GM19043 (cell line): Measurements from ENCODE around the gene OSCP1.

Source experiments
- ATAC-seq: cut with Tn5 transposase; IDR thresholded peaks from one replicate; pipeline ENCODE4 v1.9.1; 2021; ENCODE audit warnings: low read depth; ENCODE audit not compliant: unreplicated experiment

The OSCP1 gene

DNA sequence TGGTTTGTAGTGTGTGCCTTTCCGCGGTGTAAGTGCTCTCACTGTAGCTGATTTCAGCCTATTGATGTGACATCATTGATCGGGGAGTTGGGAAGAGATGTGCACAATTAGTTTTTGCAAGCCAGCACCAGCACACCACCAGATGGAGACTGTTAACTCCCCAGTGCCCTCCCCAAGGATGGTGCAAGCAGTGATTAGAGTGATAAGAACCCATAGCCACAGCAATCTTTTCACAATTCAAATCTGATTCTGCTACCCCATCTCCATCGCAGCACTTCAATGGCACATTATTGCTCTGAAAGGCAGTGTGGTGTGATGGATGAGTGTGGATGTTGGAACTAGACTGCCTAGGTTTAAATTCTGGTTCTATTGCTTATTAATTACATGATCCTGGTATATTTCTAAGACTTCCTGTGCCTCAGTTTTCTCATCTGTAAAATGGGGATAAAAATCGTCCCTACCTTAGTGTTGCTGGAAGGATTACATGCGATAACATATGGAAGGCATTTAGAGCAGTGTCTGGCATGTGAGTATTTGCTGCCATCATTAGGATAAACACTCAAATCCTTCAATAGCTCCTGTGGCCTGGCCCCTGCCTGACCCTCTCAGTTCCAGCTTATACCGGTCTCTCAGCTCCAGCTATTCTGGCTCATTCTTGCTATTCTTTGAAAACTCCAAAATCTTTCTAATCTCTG, 25.8 kb upstream of the OSCP1 start:
- no peak for ATAC-seq

DNA sequence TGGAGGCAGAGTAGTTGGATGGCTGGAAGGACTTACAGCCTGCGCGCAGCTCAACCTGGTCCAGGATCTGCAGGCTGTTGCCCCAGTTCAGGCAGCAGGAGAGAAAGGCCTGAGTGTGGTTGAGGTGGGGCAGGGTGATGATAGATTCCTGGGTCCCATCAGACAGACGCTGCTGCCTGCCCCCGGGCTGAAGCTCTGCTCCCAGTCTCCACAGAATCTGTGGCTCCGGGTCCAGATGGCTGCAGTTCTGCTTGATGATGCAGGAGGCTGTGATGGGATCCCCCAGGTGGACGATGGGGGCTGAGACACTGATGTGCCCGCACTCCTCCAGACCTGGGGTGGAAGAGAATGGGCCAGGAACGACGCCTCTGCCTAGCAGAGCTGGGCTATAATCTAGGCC, 25.1 kb upstream of the OSCP1 start:
- ATAC-seq, result no peak

DNA sequence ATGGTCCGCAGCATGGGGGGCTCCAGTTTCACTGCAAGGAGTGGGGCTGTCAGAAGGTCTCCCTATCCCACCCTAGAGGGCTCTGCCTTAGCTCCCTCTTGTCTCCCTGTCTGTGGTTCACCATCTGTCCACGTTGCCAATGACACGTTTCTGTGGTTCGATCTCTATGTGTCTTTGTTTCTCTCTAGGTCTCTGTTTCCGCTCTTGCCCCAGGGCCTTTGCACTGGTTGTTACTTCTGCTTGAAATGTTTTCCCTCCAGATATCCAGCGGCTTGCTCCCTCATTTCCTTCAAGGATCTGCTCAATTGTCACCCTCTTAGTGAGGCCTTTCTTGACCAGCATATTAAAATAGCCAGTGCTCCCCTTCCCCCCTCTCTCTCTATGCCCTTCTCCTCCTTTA, 22.4 kb upstream of the OSCP1 start:
- ATAC-seq, result no peak

DNA sequence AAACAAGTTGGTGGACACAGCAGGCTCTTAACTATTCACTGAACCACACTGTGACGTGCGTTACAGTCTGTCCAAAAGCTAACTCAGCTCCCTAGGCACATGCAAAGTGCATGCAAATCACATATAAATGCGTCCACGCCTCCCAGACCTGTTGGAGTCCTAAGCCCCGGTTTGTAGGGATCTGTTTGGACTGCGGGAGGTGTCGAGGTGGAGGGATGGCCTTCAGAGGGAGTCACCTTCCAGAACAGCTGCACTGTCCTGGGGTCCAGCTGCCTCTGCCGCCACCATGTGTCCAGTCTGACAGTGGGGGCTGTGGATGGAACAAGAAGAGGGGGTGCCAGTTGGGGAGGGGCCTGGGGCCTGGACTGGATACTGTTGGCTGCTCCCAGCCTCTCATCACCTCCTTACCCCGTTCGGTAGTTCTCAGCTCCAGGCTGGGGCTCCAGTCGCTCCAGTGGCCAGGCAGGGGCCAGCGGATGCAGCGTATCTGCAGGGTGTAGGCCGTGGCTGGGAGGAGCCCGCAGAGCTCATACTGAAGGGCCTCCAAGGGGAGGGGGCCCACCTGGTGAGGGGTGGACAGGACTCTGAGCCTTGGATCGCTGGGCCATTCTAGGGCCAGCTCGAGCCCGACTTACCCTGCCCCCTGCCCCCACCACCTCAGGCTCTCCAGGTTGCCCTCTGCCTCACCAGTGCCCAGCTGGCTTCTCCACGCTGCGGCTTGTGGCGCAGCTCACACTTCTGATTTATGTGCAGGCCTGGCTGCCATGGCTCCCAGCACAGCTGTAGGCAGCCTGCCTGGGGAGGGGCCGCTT, 21.8 kb upstream of the OSCP1 start:
- ATAC-seq, result no peak

DNA sequence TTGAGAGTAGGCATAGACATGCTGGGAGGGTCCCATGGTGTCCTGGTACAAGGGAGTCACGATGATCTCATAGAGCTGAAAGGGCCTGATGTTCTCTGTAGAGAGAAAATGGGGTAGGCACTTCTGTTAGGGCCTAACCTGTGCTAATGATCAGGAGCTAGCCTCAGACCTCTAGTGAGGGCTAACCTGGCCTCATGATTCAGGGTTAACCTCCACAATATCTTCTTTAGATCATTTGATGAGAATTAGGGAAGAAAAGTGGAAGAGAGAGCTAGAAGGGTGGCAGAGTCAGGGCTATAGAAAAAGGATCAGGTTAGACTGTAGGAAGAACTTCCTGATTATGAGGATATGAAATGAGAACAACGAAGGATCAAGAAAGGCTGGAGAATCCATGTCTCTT, 18.9 kb upstream of the OSCP1 start:
- ATAC-seq, result no peak

DNA sequence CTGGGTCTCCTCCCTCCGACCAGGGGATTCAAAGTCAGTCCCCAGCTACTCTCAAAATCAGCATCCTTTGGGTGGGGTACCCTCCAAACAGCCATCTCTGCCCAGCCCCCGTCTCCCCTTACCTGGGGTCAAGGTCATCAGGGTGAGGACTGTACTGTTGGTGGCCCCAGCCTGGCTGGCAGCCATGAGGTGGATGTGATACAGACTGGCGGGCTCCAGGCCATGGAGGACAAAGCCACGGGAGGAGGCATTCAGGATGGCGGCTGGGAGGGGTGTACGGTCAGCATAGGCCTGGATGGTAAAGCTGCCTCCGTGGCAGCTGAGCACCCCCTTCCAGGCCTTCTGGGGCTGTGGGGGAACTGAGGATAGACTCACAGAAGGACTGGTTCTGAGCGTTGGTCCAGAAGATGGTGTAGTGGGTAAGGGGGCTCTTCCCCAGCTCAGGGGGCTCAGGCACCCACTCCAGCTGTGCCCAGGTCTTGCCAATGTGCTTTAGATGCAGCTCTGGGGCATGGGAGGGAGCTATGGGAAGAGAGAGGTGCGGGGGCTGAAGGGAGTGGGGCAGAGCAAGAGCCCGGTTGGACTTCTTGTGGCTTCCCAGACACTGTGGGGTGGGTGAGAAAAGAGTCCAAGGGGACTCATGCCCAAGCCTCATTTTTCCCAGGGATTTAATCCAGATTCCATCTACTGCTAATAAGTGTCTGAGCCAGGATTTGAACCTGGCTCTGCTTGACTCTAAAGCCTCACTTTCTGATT, 17.6 kb upstream of the OSCP1 start:
- ATAC-seq, result no peak

DNA sequence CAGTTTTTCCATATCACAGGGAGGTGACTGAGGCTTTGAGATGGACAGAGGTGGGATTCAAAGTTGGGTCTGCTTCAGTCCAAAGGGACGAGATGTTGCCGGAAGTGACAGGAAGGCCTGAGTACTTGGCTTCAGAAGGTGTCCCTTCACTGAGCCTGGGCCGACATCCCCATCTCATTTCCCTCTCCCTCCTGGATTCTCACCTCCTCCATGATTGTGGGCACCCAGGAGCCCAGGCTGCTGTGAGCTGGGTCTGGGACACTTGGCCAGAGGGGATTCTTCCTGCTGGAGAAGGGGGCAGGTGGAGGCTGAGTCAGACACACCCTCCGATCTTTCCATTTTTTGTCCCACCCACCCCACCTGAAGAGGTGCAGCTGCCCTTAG, 16.8 kb upstream of the OSCP1 start:
- ATAC-seq, result no peak

DNA sequence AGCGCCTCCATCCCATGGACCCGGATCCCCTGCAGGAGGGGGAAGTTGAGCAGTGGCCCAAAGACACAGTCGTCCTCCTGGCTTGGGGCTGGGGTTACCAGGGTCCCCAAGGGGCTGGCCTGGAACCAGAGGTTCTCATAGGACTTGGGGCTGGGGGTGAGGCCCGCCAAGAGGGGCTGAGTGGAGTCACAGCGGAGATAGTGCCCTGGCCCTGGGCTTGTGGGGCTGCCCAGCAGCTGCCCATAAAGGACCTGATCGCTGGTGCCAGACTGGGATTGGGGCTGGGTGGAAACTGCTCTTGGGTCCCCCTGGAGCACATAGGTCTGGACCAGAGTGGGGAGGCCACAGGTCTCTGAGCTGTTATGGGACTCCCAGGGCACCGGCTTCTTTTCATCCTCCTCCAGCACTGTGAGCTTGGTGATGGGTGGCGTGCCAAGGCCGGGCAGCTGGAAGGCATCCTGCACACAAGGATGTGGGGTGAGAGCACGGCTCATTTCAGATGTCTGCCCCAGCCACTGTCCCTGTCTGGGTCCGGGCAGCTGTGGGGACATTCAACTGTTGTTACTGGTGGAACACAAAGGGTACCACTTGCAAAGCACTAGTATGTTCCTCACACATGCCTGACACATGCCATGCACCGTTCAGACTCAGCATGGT, 16.2 kb upstream of the OSCP1 start:
- ATAC-seq, result no peak

DNA sequence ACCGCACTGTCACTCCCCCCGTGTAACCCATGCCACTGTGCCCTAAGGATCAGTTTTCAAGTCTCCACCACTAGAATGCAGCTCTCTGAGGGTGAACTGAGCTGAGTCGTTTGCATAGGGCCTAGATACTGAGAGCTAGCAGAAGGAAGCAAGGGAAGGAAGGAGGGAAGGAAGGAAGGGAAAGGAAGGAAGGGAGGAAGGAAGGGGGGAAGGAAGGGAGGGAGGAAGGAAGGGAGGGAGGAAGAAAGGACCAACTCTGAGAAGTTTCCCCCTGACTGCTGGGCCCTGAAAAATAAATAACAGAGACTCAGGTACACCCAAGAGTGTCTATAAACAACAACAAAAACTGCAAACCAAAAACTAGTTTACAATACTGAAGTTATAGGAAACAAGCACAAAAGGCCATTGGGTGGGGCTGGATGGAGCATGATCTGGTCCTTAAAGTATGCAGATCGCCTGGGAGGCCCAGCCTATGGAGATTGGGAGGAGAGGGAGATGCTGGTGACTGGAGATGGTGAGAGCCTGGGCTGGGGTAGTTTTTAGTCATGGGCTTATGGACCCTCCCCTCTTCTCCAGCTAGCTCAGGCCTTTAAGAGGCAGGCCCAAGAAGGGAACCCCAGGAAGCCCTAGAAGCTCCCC, 15.6 kb upstream of the OSCP1 start:
- ATAC-seq, result no peak

DNA sequence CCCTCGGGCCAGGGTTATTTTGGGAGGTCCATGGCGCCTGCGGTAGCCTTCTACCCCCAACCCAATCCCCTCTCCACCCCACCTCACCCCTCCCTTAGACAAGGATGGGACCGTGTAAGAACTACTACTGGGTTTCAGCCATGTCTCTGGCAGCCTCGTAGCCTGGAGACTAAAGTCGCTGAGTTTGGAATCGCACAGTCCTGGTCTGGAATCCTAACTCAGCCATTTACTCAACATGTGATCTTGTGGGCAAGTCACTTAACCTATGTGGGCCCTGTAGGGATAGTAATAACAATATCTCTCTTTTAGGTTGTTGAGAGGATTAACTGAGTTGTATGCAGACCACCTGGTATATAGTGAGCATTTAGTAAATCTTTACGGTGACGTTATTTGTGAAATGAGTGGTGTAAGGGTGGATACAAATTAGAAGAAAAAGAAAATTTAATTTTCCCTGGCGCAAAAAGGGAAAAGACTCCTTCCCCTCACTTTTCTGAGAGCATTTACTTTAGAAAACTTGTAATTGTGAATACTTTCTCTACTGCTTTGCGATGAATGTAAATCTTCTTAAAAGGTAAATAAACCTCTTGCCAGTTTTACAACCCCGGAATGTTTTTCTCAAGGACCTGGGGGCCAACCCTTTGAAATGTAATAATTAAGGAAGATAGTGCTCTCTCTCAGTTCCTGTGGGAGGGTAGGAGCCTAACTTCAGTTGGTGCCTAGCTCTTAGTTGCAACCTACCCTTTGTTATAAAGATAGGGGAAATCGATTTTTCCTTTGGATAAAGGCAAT, 14.5 kb upstream of the OSCP1 start:
- peak; percentile 33 for ATAC-seq

DNA sequence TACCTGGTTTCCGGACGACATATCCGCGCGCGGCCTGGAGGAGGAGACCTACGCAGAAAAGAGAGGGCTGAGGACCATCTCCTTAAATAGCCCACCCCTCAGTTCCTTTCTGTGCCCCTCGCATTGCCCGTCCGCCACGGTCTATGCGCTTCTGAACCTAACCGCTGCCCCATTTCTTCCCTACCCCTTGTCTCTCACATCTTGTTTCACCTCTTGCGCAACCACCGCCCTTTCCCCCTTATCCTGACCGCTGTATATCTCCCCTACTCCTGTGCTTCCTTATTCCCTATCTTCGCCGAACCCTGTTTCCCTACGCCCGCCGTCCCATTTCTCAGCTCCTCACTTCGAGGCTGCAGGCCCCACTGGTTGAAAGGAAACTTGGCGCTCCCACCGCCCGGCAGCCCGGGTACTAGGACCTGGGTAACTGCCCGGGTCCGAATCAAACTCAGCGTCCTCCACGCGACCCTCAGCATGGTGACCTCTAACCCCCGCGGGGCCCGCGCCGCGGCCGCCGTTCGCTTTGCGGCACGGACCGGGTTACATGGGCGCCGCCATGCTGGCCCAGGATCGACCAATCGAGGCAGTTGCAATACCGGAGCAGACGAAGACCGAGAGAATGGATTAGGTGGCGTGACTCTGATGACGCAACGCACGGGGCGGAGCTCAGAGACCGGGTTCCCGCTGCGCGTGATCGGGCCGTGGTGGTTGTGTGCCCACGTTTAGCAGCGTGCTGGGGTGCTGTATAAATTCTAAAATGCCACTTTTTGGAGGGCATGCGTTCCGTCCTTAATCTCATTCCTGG, 13.8 kb upstream of the OSCP1 start, which contains the start of gene MRPS15:
MRPS15 (minus strand) TSS at position 582 of the 802 bp plus-strand sequence; CDS start at position 473, 109 bp downstream.
- peak; percentile 95 for ATAC-seq

DNA sequence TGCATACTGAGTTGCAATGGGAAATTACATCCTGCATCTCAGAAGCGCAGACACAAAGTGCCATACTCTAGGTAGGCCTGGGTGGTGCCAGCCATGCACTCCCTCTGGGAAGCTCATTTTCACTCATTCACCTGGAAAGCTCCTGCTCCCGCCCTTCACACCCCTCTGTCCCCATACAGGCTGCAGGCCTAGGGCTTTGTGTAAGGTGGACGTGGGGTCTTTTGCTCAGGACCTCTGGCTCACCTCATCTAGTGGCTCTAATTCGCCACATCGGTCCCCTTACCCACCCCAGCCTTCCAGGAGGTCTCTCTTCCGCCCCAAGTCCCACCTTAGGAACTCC, 13.2 kb upstream of the OSCP1 start:
- no peak for ATAC-seq

DNA sequence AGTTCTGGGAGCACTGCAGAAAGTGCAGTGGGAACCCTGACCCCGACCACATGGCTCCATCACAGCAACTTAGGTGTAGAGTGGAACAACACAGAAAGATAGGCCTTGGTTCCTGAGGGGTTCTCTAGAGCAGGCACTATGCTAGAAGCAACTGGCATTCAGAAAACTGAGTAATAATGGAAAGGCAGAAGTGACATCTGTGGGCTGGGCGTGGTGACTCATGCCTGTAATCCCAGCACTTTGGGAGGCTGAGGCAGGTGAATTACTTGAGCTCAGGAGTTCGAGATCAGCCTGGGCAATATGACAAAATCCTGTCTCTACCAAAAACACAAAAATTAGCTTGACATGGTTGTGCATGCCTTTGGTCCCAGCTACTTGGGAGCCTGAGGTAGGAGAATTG, 8.7 kb upstream of the OSCP1 start:
- ATAC-seq, result no peak

DNA sequence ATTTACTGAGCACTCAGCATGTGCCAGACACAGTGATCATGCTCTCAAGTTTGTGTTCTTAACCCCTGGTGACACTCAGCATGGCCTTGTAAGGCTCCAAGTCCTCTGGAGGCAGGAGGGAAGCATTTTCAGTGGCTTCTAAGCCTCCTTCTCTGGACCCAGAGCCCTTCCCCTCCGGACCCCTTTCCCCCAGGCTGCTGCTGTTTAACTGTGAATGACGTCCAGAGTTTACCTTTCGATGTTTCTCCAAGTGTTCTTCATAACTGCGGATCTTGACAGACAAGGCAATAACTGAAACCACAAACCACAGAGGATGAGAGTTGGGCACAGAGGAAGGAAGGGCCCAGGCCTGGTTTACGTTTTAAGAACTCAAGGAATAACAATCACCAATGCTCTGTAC, 7.4 kb upstream of the OSCP1 start:
- ATAC-seq, result no peak

DNA sequence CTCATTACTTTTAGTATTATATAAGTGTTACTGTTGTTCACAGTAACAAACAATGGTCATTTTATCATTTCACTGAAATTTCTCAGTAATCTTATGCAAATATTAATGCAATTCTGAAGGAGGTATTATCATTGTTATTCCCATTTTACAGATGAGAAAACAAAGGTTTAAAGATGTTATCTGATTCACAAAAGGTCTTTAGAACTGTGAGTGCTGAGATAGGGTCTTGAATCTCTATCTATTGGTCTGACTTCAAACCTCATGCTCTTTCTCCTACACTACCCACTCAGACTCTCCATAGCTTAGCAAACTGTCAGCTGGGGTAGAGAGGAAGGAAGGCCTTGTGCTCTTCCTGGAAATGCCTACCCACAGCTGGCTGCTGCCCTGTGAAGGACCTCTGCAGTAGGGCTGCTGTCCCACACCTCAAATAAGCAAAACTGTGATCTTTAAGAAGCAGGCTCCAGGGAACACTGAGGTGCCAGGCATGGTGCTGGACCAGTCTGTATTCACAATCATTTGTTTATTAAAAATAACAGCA, 6.2 kb upstream of the OSCP1 start:
- no peak for ATAC-seq

DNA sequence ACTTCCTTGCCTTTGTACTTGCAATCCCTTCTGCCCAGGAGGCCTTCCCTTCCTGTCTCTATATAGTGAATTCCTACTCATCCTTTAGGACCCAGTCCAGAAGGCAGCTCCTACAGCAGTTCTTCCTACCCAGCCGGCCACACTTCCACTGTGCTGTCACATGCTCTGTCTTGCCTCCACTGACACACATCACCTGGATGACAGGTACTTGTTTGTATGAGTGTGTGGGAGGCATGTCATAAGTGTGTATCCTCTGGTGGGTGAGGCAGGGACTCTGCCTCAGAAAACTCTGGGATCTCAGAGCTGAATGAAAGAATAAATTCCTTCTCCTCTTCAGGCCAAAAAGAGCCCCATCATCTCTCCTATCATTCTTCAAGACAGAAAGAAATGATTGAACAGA, 5.1 kb upstream of the OSCP1 start:
- ATAC-seq, result no peak

DNA sequence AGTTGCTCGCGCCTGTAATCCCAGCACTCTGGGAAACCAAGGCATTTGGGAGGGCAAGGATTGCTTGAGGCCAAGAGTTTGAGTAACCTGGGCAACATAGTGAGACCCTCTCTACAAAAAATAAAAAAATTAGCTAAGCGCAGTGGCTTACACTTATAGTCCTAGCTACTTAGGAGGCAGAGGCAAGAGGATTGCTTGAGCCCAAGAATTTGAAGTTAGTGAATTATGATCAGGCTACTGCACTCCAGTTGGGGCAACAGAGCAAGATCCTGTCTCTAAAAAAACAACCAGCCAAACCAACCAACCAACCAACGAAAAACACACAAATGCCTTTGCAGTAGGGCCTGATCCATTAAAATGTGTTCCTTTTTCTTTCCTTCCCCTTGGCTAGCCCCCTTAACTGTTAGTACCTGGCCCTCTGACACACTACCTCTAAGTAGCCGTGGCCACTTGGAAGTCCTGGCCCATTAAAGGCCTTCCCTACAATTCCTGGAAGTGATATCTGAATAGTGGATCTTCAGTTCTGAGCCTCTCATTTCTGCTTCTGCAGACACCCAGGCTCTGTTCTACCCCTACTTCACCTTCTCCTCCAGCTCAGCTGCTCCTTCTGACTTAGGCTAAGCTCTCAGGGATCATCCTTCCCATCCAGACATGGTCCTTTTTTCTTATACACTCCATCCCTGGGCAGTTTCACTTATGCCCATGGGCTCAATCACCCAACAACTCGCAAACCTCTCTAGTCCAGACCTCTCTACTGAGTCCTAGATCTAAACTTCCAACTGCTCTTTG, 3.5 kb upstream of the OSCP1 start:
- ATAC-seq, result no peak

DNA sequence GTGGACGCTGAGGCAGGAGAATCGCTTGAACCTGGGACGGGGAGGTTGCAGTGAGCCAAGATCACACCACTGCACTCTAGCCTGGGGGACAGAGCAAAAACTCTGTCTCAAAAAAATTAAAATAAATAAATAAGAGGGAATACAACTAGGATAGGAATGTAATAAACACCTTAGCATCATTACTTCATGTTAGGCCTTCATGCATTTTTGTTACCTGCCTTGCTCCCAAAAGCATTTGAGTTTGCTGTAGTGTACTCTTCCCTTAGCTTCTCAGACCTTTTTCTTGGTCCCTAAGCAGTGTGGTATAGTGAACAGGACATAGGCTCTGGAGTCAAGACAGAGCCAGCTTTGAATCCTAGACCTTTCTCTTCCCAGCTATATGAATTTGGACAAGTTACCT, 2.8 kb upstream of the OSCP1 start:
- ATAC-seq, result no peak
